Fibroblast of pulmonary artery (primary cell): ENCODE results near the gene CYB5B.

Experiments used
- DNase-seq: peaks from one replicate; pipeline ENCODE4 v3.0.0-alpha.2; 2010; ENCODE audit warnings: low read depth
- H3K4me3 ChIP-seq: replicated peaks from 2 replicates; pipeline ENCODE4 v1.5.1; 2011; ENCODE audit warnings: low read depth, mild to moderate bottlenecking, control low read depth, low read length, moderate library complexity
- CTCF ChIP-seq: IDR thresholded peaks from 2 replicates; pipeline ENCODE4 v1.5.1; 2011; ENCODE audit warnings: mild to moderate bottlenecking, control low read depth, low read length, inconsistent platforms; ENCODE audit errors: missing control alignments

Gene CYB5B

GRCh38 chr16:69424053-69424934 lies at the start of gene CYB5B:
CYB5B (plus strand) TSS chr16:69424619; CDS start chr16:69424684, 65 bp downstream.
- peak within 1 kb of the TSS; percentile 99 for H3K4me3 ChIP-seq
- TF ChIP-seq CTCF, result no peak
- DNase-seq, result peak; percentile 99

- no peak for DNase-seq
- TF ChIP-seq CTCF, result no peak
- no peak overlapping the region for H3K4me3 ChIP-seq
Observed at GRCh38 chr16:69376393-69377059, 47.9 kb upstream of the CYB5B start.

GRCh38 chr16:69378036-69378435 lies 46.4 kb upstream of the CYB5B start:
- no peak for DNase-seq
- TF ChIP-seq CTCF, result no peak
- no peak overlapping the region for H3K4me3 ChIP-seq

GRCh38 chr16:69378760-69379159 lies 45.7 kb upstream of the CYB5B start:
- peak; percentile 64 for DNase-seq
- no peak for TF ChIP-seq CTCF
- H3K4me3 ChIP-seq, result no peak overlapping the region

GRCh38 chr16:69381231-69381630 lies 43.2 kb upstream of the CYB5B start:
- TF ChIP-seq CTCF, result no peak
- peak; percentile 37 for DNase-seq

GRCh38 chr16:69382421-69382820 lies 42.0 kb upstream of the CYB5B start:
- no peak for TF ChIP-seq CTCF
- H3K4me3 ChIP-seq, result no peak overlapping the region
- DNase-seq, result no peak

More at GRCh38 chr16:69381231-69381630, 43.2 kb upstream of the CYB5B start:
- H3K4me3 ChIP-seq, result no peak overlapping the region
